Measurements from ENCODE around the gene CXCR6. TPM values are rescaled to one million over a fixed set of nuclear protein-coding genes. Genes with fewer than 3 reads are reported as not detected.
A peak's percentile ranks its signal among the peaks of the same experiment; 100 is the strongest.

CXCR6 gene
- total RNA-seq, 1 donor from 2014 or later: 15.2 TPM

DNA sequence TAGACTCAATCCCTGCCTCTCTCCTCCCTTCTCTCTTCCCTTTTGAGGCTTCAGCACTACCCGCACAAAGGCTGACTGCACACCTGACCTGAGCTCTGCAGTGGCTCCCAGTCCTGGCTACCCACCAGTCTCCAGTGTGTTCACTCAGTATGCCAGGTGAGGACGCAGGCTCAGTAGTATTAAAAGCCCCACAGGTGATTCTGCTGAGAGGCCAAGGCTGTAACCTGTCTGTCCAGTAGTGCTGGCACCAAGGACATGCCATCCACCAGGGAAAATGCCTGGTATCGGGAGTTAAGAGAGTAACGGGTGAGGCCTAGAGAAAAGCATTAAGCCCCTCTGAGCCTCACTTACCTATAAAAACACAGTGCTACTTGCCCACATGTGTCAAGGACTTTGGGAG, 31.4 kb downstream of the CXCR6 start:
- Mint-ChIP-seq H3K36me3 (ENCODE audit: low read depth) (peaks cover 83% of the 10 kb centered on the region), H3K4me1 (peaks cover 84% of the 10 kb centered on the region), H3K27me3 (no peaks in the 10 kb centered on the region), H3K9me3 (peaks cover 3% of the 10 kb centered on the region), H3K27ac (peak overlapping the region; percentile 42), H3K4me3 (no peak overlapping the region)
- DNase-seq: no peak
- intact Hi-C loops (cut with micrococcal nuclease): loop anchor here (5.0 kb wide), 2 partner anchors 112 to 323 kb away; no protein-coding TSS in a partner anchor

DNA sequence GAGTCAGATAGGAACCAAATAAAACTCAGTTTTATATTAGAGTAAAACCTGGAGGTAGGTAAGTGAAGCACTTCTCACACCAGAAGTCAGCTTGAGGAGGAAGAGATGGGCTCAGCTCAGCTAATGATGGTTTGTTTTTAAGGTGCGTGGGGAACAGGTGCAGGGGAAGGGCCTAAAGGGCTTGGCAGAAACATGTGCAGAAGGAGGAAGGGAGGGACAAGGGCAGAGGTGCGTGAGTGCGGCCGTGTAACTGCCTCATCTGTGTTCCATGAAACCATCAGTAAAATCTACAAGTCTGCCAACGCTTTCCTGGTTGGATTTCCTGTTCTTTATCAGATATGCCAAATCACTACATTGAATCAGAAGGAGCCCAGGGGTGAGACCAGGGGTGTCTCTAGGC, 32.4 kb downstream of the CXCR6 start:
- Mint-ChIP-seq H3K9me3 (peaks cover 3% of the 10 kb centered on the region), H3K4me3 (peak overlapping the region; percentile 57), H3K27me3 (no peaks in the 10 kb centered on the region), H3K27ac (peak overlapping the region; percentile 87), H3K4me1 (peaks cover 86% of the 10 kb centered on the region), H3K36me3 (ENCODE audit: low read depth) (peaks cover 80% of the 10 kb centered on the region)
- intact Hi-C loops (cut with micrococcal nuclease): loop anchor here (5.0 kb wide), 2 partner anchors 113 to 322 kb away; no protein-coding TSS in a partner anchor
- DNase-seq: no peak

DNA sequence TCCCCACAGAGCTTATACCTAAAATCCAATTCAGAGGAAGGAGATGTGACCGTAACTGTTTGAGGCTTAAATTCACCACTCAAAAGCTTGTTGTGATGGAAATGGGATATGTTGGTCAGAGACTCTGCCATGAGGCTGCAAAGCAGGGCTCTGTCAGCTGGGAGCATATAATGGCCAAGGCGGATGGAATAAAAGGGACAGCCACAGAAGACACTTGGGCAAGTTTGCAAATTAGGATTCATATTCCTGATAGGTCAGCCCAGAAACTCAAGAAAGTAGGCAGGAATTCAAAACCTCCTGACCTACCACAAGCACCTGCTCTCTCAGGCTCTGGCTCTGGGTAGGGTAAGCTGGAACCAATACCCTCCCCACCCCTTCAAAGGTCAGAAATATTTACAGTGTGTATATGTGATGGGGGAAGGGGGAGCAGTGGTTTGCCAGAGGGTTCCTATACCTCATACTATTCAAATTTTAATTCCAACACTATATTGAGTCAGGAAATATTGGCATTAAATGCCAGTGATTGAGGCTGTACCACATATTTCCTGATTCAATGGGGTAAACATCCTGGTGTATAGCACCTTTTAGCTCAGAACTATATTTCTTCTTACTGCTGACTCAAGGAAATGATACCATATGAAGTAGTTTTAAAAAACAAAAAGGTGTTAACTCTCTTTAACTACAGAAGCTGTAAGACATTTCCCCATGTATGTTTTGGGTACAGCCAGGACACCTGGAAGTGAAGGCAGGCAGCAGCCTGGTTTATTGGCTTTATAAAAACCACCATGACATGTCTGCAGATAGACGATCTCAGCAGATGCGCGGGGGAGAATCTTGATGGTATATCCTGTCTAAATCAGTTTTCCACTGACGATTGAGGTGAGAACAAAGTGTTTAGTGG, 33.2 kb downstream of the CXCR6 start:
- intact Hi-C loops (cut with micrococcal nuclease): loop anchor here (5.0 kb wide), 2 partner anchors 114 to 321 kb away; no protein-coding TSS in a partner anchor

GRCh38 chr3:45978006-45978761, 34.9 kb downstream of the CXCR6 start:
- H3K4me3 Mint-ChIP-seq: peak overlapping the region; percentile 80
- peak overlapping the region; percentile 95 for H3K27ac Mint-ChIP-seq
- H3K4me1 Mint-ChIP-seq: peaks cover 84% of the 10 kb centered on the region
- intact Hi-C loops (cut with micrococcal nuclease): loop anchor here (1.0 to 5.0 kb wide), 3 partner anchors 14 to 319 kb away; no protein-coding TSS in a partner anchor
- DNase-seq: peak; percentile 91
- peaks cover 81% of the 10 kb centered on the region for H3K36me3 Mint-ChIP-seq (ENCODE audit: low read depth)
- H3K27me3 Mint-ChIP-seq: no peaks in the 10 kb centered on the region
- peaks cover 3% of the 10 kb centered on the region for H3K9me3 Mint-ChIP-seq

More for the DNA sequence above, 33.2 kb downstream of the CXCR6 start:
- DNase-seq: peak; percentile 80
- Mint-ChIP-seq H3K4me3 (peak overlapping the region; percentile 57), H3K27me3 (no peaks in the 10 kb centered on the region), H3K27ac (peak overlapping the region; percentile 87), H3K4me1 (peaks cover 88% of the 10 kb centered on the region), H3K36me3 (ENCODE audit: low read depth) (peaks cover 79% of the 10 kb centered on the region), H3K9me3 (peaks cover 3% of the 10 kb centered on the region)

DNA sequence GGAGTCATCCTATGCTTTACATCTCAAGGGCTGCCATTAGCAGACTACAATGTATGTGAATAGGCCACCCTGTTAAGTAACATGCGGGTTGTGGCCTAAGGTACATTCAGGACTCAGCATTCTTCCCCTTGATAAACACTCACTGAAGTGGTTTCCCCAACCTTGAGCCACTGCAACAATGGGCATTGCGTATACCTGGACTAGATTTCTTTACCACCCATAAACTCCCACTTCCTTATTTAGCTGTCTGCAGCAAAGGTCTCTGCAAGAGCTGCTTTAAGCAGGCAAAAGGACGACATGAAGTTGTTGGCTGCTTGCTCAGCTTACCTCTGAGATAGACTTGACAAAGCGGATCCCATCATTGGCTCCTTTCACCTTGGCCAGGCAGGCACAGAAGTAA, 36.1 kb downstream of the CXCR6 start:
- H3K4me3 Mint-ChIP-seq: peak overlapping the region; percentile 61
- peaks cover 82% of the 10 kb centered on the region for H3K36me3 Mint-ChIP-seq (ENCODE audit: low read depth)
- peaks cover 78% of the 10 kb centered on the region for H3K4me1 Mint-ChIP-seq
- no peaks in the 10 kb centered on the region for H3K27me3 Mint-ChIP-seq
- peak overlapping the region; percentile 95 for H3K27ac Mint-ChIP-seq
- intact Hi-C loops (cut with micrococcal nuclease): loop anchor here (5.0 kb wide), 2 partner anchors 117 to 318 kb away; no protein-coding TSS in a partner anchor
- H3K9me3 Mint-ChIP-seq: peaks cover 3% of the 10 kb centered on the region
- DNase-seq: no peak

- peak overlapping the region; percentile 61 for H3K4me3 Mint-ChIP-seq
- H3K27me3 Mint-ChIP-seq: no peaks in the 10 kb centered on the region
- H3K4me1 Mint-ChIP-seq: peaks cover 76% of the 10 kb centered on the region
- H3K9me3 Mint-ChIP-seq: peaks cover 3% of the 10 kb centered on the region
- H3K36me3 Mint-ChIP-seq (ENCODE audit: low read depth): peaks cover 80% of the 10 kb centered on the region
- intact Hi-C loops (cut with micrococcal nuclease): loop anchor here (1.0 to 2.0 kb wide), 4 partner anchors 37 to 90 kb away; partner anchors contain the start of gene CXCR6
- no peak for DNase-seq
- H3K27ac Mint-ChIP-seq: peak overlapping the region; percentile 95
These were observed 37.1 kb downstream of the CXCR6 start for GRCh38 chr3:45980229-45980813.

- Mint-ChIP-seq H3K4me3 (peak overlapping the region; percentile 55), H3K27me3 (no peaks in the 10 kb centered on the region), H3K27ac (peak overlapping the region; percentile 78), H3K9me3 (peaks cover 3% of the 10 kb centered on the region), H3K36me3 (ENCODE audit: low read depth) (peaks cover 78% of the 10 kb centered on the region), H3K4me1 (peaks cover 73% of the 10 kb centered on the region)
- no peak for DNase-seq
- intact Hi-C loops (cut with micrococcal nuclease): loop anchor here (1.0 to 2.0 kb wide), 5 partner anchors 12 to 90 kb away; partner anchors contain the start of gene CXCR6
These were observed 37.6 kb downstream of the CXCR6 start for GRCh38 chr3:45980819-45981218.

DNA sequence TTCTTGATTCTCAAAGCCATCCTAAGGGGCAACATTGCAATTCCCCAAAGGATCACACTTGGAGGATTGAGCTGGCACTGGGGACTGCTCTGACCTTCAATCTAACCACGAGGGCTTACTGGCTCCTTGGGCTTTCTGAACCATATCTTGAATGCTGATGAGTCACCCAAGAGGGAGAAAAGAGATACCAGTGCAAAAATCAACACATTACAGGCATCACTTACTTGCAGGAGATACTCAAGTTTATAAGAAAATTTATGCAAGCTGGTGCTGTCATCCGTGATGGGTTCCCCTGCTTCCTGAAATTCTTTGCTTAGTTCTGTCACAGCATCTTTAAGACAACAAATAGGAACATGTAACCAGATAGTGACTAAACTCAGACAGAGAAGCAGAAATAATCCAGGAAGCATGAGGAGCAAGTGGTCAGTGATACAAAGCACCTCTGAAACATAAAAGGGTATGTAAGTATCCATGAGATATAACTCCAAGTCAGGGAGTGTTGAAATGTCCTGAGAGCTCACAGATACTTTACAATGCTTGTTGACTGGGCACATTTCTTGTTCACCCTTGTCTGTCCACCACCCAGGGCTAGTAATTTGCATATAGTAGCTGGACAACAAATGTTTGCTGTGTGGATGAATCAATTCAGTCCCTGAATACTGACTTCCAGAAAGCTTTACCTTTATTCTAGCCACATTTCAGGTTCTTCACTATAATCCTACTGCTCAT, 38.2 kb downstream of the CXCR6 start:
- Mint-ChIP-seq H3K27ac (peak overlapping the region; percentile 78), H3K4me1 (peaks cover 71% of the 10 kb centered on the region), H3K9me3 (peaks cover 3% of the 10 kb centered on the region), H3K27me3 (no peaks in the 10 kb centered on the region), H3K36me3 (ENCODE audit: low read depth) (peaks cover 77% of the 10 kb centered on the region), H3K4me3 (peak overlapping the region; percentile 55)
- intact Hi-C loops (cut with micrococcal nuclease): loop anchor here (1.0 to 2.0 kb wide), 3 partner anchors 12 to 89 kb away; no protein-coding TSS in a partner anchor
- DNase-seq: no peak

- H3K4me1 Mint-ChIP-seq: peaks cover 70% of the 10 kb centered on the region
- H3K4me3 Mint-ChIP-seq: no peak overlapping the region
- H3K27ac Mint-ChIP-seq: no peak overlapping the region
These were observed 40.5 kb downstream of the CXCR6 start for GRCh38 chr3:45983770-45984169.

GRCh38 chr3:45984331-45985312, 41.4 kb downstream of the CXCR6 start:
- H3K4me3 Mint-ChIP-seq: no peak overlapping the region
- H3K27ac Mint-ChIP-seq: peak overlapping the region; percentile 34
- peaks cover 68% of the 10 kb centered on the region for H3K4me1 Mint-ChIP-seq
- no peak for DNase-seq
- intact Hi-C loops (cut with micrococcal nuclease): no loop called here
- no peaks in the 10 kb centered on the region for H3K9me3 Mint-ChIP-seq
- H3K36me3 Mint-ChIP-seq (ENCODE audit: low read depth): peaks cover 68% of the 10 kb centered on the region
- H3K27me3 Mint-ChIP-seq: no peaks in the 10 kb centered on the region

More at GRCh38 chr3:45983770-45984169, 40.5 kb downstream of the CXCR6 start:
- DNase-seq: no peak
- peaks cover 73% of the 10 kb centered on the region for H3K36me3 Mint-ChIP-seq (ENCODE audit: low read depth)
- no peaks in the 10 kb centered on the region for H3K9me3 Mint-ChIP-seq
- H3K27me3 Mint-ChIP-seq: no peaks in the 10 kb centered on the region
- intact Hi-C loops (cut with micrococcal nuclease): no loop called here

- Mint-ChIP-seq H3K4me3 (no peak overlapping the region), H3K27ac (peak overlapping the region; percentile 34), H3K36me3 (ENCODE audit: low read depth) (peaks cover 68% of the 10 kb centered on the region), H3K4me1 (peaks cover 67% of the 10 kb centered on the region), H3K27me3 (no peaks in the 10 kb centered on the region), H3K9me3 (no peaks in the 10 kb centered on the region)
- intact Hi-C loops (cut with micrococcal nuclease): no loop called here
- DNase-seq: no peak
These were observed 42.5 kb downstream of the CXCR6 start for GRCh38 chr3:45985532-45986302.

All from activated CD4-positive, alpha-beta T cell treated with anti-CD3 and anti-CD28 coated beads, Interleukin-2, amount 10 ng/mL, durations not matched to agents 24 days and 14 days (primary cell).